ENCODE measurements around the gene TRIM42. TPM values are rescaled to one million over a fixed set of nuclear protein-coding genes. Genes with fewer than 3 reads are reported as not detected.

The TRIM42 gene
- total RNA-seq, 1 donor from 2014 or later: not detected

DNA sequence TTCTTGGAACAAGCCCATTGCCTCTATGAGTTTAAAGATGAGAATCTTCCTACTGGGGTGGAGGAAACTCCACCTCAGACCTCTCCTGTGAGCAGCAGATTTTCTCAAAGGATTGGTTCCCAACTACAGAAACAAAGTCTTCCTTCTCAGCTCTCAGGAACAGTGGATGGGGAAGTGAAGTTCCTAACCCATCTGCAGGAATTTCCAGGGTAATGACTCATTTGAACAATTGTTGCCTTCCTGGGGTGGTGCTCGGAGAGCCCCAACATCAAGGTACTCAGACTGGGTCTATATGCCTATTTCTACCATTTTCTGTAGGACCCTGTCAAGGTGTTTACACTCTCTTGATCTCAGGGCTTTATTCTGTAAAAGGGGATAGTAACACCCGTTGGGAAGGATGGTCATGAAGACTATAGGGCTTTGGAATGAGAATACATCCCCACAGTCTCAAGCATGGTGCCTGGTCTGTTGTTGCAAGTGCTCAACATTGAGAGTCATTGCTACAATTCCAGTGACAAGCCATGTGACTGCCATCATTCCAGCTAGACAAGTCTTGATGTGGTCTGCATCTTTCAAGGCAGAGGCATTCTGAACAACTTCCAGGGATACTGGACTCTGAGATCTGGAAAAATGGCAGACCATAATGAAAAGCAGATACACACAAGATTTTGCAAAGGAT is 33.0 kb downstream of the TRIM42 start:
- DNase-seq (ENCODE audit: low spot score): no peak

GRCh38 chr3:140711390-140712035 is 33.6 kb downstream of the TRIM42 start:
- no peak for DNase-seq (ENCODE audit: low spot score)

DNA sequence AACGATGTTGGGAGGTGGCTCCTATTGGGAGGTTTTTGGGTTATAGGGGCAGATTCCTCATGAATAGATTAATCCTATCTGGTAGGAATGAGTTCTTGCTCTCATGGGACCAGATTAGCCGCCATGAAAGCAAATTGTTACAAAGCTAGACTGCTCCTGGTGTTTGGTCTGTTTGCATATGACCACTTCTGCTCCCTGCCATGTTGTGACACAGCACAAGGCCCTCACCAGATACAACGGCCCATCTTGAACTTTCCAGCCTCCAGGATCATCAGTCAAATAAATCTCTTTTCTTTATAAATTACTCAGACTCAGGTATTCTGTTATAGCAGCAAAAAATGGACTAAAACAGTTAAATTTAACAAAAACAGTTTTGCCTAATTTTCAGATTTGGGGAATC is 34.4 kb downstream of the TRIM42 start:
- DNase-seq (ENCODE audit: low spot score): no peak

DNA sequence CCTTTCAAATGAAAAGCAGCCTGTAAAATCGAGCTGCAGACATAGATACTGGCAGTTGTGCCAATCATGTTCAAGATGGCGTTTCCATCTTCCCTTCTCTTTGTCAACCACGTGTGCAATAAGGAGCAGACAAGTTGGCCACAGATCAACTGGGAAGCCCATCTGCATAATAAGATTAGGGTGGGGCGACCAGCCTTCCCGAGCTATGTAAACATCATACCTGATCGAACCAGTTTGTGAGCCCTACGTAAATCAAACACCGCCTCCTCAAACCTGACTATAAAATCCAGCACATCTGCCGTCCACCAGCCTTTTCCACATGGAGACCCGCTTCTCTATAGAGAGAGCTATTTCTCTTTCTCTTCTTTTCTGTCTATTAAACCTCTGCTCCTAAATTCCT is 37.2 kb downstream of the TRIM42 start:
- no peak for DNase-seq (ENCODE audit: low spot score)

DNA sequence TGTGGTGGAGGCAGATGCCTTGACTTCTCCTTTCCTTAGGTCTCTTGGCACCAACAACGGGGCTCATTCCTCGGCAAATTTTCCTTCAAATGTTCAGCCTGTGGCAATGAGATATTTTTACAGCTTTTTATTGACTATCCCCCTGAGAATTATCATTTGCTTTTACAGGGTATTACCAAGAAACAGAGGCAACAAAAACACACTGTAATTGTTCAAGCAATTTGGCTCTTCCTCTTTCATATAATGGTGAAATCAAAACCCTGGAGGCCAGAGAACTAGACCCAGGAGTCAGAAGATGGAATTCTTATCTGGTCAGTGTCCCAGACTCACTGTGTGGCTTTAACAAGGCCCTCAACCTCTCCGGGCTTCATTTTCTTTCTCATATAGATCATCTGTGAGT is 40.1 kb downstream of the TRIM42 start:
- no peak for DNase-seq (ENCODE audit: low spot score)

GRCh38 chr3:140719841-140720614 is 42.2 kb downstream of the TRIM42 start:
- no peak for DNase-seq (ENCODE audit: low spot score)

- DNase-seq (ENCODE audit: low spot score): no peak
Observed at GRCh38 chr3:140723576-140723975, 45.7 kb downstream of the TRIM42 start.

GRCh38 chr3:140724856-140725812 is 47.3 kb downstream of the TRIM42 start:
- no peak for DNase-seq (ENCODE audit: low spot score)

- DNase-seq (ENCODE audit: low spot score): no peak
Observed at GRCh38 chr3:140726066-140726465, 48.2 kb downstream of the TRIM42 start.

- no peak for DNase-seq (ENCODE audit: low spot score)
Observed at GRCh38 chr3:140727886-140728285, 50.0 kb downstream of the TRIM42 start.

DNA sequence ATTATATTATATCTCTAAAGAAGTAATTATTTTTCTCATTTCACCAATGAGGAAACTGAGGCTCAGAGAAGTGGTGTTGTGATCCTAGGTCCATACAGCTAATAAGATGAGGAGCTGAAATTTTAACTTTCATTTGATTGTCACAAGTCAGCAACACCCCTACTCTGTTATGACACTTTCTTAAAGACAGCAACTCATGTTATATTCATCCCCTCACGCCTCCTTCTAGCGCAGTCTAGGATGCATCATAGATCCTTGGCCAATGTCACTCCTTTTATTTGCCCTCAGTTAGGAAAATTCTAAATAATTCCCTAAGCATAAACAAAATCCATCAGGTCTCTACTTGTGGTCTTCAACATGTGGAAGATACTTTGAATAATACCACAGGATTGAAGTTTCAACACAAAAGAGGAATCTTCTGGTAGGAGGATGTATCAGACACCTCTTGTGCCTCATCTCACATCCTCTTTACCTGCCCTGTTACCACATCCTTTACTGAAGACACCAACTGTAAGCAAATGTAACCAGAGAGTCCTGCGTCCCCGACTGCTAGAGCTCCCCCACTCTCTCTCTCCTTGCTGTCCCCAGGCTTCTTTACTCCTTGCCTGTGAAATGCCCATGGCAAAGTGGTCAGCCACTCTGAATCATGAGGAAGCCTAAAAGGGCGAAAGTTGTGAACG is 53.7 kb downstream of the TRIM42 start:
- DNase-seq (ENCODE audit: low spot score): no peak

DNA sequence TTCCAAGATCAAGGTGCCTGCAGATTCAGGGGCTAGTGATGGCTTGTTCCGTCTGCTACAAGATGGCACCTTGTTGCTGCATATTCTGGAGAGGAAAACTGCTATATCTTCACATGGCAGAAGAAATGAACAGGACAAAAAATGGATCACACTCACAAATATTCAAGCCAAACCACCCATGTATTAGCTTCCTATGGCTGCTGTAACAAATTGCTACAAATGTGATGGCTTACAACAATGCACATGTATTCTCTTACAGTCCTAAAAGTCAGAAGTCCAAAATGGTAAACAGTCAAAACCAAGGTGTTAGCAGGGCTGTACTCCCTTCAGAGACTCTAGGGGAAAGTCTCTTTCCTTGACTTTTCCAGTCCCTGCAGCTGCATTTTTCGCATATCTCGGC is 55.8 kb downstream of the TRIM42 start:
- DNase-seq (ENCODE audit: low spot score): no peak

DNA sequence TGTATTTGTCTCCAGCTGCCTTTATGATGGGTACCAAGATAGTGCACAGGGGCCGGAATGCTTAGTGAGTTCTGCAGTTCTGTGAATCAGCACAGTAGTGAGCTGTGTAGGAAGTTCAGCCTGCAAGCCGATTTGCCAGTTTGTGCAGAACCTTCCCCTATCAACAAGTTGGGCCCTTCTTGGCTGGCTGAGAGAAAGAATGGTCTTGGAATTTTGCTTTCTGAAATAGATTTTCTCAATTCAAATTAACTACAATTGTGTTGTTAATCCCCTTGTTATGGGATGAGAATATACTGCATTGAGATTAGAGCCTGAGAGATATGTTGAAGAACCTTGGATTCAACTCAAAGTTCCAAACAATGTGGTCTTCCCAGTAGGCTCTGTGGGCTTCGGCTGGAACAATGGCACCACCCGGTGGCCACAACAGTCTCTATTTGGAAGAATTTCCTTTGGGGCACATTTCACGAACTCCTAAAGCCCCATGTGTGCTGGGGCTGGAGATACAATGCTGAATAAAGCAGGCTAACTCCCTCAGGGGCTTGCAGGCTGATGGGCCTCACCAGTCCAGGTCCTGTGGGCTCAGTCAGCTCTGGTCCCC is 59.1 kb downstream of the TRIM42 start:
- DNase-seq (ENCODE audit: low spot score): peak; percentile 53

GRCh38 chr3:140742116-140742515 is 64.3 kb downstream of the TRIM42 start:
- no peak for DNase-seq (ENCODE audit: low spot score)

GRCh38 chr3:140748171-140748570 is 70.3 kb downstream of the TRIM42 start:
- no peak for DNase-seq (ENCODE audit: low spot score)

- no peak for DNase-seq (ENCODE audit: low spot score)
Observed at GRCh38 chr3:140748903-140749302, 71.0 kb downstream of the TRIM42 start.
